Duodenal mucosa (tissue), 2 donors: ENCODE results near the gene LINC00237.

Experiments used
- H3K27ac ChIP-seq: one replicate; pipeline ENCODE4 v1.7.0; 2013; ENCODE audit warnings: low read depth, low read length
- H3K27me3 ChIP-seq, 2 donors: one replicate each; pipeline ENCODE4 v1.7.0; 2013; ENCODE audit warnings: low read length in 2 of 2, control low read depth in 1 of 2; ENCODE audit not compliant: insufficient read depth in 2 of 2, control insufficient read depth in 1 of 2
- H3K36me3 ChIP-seq, 2 donors: one replicate each; pipeline ENCODE4 v1.7.0; 2013; ENCODE audit warnings: low read length in 2 of 2, control low read depth in 1 of 2; ENCODE audit not compliant: insufficient read depth in 2 of 2, control insufficient read depth in 1 of 2
- H3K4me1 ChIP-seq, 2 donors: one replicate each; pipeline ENCODE4 v1.7.0; 2013; ENCODE audit warnings: low read length in 2 of 2, control low read depth in 1 of 2; ENCODE audit not compliant: insufficient read depth in 2 of 2, control insufficient read depth in 1 of 2
- H3K4me3 ChIP-seq, 2 donors: one replicate each; pipeline ENCODE4 v1.7.0; 2013; ENCODE audit warnings: low read length in 2 of 2, low read depth in 1 of 2
- H3K9ac ChIP-seq, 2 donors: one replicate each; pipeline ENCODE4 v1.7.0; 2013; ENCODE audit warnings: low read length in 2 of 2, low read depth in 1 of 2
- H3K9me3 ChIP-seq, 2 donors: one replicate each; pipeline ENCODE4 v1.7.0; 2013; ENCODE audit warnings: low read length in 2 of 2, control low read depth in 1 of 2; ENCODE audit not compliant: control insufficient read depth in 1 of 2

Gene LINC00237

DNA sequence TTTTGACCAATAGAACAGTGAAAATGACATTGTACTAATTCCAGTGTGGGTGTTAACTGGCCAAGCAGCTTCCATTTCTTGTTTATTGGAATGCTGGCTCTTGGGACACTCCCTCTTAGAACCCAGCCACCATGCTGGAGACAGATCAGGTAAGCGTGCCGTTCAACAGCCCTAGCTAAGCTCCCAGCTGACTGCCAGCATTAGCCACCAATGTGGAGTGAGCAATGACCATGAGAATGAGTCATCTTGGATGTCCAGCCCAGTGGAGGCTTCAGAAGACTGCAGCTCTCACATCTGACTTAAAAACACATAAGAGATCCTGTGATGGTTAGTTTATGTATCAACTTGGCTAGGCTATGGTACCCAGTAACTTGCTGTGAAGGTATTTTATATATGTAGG lies 3.0 kb upstream of the LINC00237 start:
- H3K27ac ChIP-seq = no peak overlapping the region
- H3K27me3 ChIP-seq = peaks cover 40 to 56% of the 10 kb centered on the region in 2 donors
- no peak overlapping the region for H3K4me3 ChIP-seq
- H3K36me3 ChIP-seq = no peaks in the 10 kb centered on the region
- H3K4me1 ChIP-seq = peaks cover 0 to 4% of the 10 kb centered on the region in 2 donors
- H3K9ac ChIP-seq = no peak overlapping the region
- no peaks in the 10 kb centered on the region for H3K9me3 ChIP-seq

DNA sequence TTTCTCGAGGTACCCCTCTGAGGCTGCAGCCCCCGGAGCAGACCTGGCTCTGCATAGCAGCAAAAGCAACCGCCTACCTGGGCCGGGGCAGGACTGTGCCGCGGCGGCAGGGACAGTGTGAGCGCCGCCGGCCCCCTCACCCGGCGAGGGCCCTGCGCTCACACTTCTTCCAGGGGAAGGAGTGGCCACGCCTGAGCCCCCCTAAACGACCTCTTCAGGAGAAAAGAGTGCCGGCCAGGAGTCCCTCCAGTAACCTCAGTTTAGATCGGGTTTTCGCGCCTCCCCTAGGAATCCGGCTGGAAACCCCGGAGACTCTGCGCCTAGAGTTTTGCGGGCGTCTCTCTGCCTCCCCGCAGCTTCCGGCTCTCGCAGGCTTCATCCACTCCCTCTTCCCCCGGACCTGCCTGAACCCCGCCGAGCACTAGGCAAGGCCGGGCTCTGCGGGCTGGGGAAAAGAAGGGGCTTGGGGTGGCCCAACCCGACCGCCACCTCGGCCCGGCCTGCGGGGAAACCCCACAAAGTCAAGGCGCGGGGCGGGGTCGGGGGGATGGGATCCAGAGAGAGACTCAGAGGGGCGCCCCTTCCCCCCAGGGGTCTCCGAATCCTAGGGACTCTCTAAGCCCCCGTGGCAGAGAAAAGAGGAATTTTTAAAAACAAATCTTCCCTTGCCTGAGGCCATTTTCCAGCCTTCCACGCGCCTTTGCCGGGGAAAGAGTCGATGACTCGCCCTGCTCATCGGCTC lies 558 bp downstream of the LINC00237 start:
- Histone ChIP-seq H3K9me3 (no peaks in the 10 kb centered on the region), H3K27ac (no peak overlapping the region), H3K27me3 (peaks cover 68 to 84% of the 10 kb centered on the region in 2 donors), H3K9ac (no peak overlapping the region), H3K4me1 (peaks cover 20 to 28% of the 10 kb centered on the region in 2 donors), H3K36me3 (no peaks in the 10 kb centered on the region), H3K4me3 (no peak overlapping the region)

DNA sequence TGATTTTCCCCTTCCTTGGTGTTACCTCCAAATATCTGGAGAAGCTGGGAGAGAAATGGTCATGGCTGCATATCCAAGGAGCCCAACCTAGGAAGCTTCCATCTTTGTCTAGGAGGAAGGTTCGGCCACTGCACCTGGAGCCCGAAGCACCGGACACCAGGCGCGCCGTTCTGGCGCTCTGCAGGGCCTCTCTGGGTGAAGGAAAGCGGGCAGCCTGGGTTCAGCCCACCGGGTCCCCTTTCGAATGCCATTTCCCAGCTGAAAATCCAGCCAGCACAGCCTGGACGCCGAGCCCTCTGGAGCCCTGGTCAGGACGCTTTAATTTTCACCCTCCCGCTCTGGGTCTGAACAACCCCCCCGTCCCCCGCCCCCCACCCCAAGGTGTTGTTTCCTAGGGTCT lies 1.2 kb downstream of the LINC00237 start:
- H3K9me3 ChIP-seq = no peaks in the 10 kb centered on the region
- no peak overlapping the region for H3K9ac ChIP-seq
- H3K27ac ChIP-seq = no peak overlapping the region
- H3K4me1 ChIP-seq = peaks cover 23 to 31% of the 10 kb centered on the region in 2 donors
- H3K36me3 ChIP-seq = no peaks in the 10 kb centered on the region
- H3K4me3 ChIP-seq = no peak overlapping the region
- H3K27me3 ChIP-seq = peaks cover 68 to 90% of the 10 kb centered on the region in 2 donors

DNA sequence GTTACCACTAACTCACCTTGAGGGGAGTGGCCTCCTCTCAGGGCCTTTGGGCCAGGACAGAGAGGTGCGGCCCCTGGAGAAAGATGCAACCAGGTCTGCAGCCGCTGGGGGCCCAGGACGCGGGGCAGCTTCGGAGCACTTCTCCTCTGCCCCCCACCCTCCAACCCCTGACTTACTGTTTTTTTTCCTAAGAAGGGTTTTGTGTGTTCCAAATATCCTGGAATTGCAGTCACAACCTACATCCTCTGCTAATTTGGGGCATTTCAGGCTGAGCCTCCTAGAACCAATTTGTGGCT lies 1.7 kb downstream of the LINC00237 start:
- H3K4me3 ChIP-seq = no peak overlapping the region
- no peaks in the 10 kb centered on the region for H3K36me3 ChIP-seq
- peaks cover 73 to 95% of the 10 kb centered on the region in 2 donors for H3K27me3 ChIP-seq
- no peaks in the 10 kb centered on the region for H3K9me3 ChIP-seq
- H3K4me1 ChIP-seq = peaks cover 23 to 31% of the 10 kb centered on the region in 2 donors
- no peak overlapping the region for H3K27ac ChIP-seq
- H3K9ac ChIP-seq = no peak overlapping the region

DNA sequence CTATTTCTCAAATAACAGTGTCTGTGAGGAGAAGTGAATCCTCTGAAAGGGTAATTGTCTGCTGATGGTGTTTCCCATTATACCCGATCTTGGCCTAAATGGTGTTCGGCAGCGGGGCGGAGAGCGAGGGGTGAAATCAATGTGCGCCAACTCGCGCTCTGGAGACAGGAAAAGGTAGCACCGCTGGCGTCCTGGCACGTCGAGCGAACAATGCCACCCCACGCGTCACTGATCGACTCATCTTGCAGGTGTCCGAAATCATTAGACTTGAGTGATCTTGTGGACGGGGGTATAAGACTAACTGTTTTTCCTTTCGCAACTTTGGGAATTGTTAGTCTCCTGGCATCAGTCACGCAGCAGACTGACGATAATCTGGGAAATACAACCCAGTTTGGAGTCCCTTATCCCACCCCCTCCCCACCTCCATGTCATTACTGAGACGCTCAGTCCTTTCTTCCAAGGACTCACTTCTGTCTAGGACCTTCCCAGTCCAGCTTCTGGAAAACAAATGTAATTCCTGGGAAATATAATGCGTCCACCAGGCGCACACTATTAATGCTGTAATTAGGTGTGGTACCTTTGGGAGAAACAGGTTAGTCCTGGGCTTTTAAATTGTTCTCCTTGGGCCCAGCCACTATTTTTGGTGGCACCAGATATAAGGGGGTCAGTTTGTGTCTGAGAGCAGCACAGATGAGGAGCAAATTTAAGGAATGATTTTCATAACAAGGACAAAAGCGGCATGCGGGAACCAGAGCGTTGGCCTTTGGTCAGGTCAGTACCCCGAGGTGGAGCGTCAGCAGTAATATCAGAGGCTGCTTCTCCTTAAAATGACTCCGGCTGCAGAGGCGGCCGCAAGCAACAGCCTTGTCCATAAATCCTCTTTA lies 2.3 kb downstream of the LINC00237 start:
- H3K9me3 ChIP-seq = no peaks in the 10 kb centered on the region
- no peak overlapping the region for H3K4me3 ChIP-seq
- H3K9ac ChIP-seq = no peak overlapping the region
- no peaks in the 10 kb centered on the region for H3K36me3 ChIP-seq
- H3K4me1 ChIP-seq = peaks cover 23 to 31% of the 10 kb centered on the region in 2 donors
- no peak overlapping the region for H3K27ac ChIP-seq
- H3K27me3 ChIP-seq = peaks cover 73 to 96% of the 10 kb centered on the region in 2 donors

DNA sequence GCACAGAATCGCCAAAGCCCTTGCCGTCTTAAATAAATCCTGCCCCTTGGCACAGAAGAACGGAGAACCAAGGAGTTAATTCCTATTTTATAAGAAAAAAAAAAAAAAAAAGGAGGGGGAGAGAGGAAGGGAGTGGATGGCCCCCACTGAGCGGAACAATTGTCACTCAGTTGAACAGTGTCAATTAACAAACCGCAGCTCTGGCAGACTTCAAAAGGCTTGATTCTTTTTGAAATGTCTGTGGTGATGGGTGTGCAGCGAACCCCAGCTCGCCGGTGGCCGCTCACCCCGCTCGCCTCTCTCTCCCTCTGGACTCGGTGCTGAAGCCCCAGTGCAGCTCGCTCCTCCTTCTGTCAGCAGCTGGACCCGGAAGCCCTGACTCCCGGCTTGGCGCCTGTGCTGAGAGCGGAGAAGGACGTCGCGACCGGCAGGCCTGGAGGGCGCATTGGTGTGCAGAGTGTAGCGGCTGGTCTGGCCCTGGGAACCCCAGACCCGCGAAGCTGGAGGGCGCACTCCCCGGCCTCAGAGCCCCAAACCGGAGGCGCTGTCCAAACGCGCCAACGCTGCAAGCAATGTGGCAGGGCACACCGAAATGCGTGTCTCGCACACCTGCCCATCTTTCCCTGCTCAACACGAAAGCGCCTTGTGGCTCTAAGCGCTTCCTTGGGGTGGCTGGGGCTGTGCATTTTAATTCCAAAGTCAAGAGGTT lies 3.4 kb downstream of the LINC00237 start:
- Histone ChIP-seq H3K4me1 (peaks cover 23 to 31% of the 10 kb centered on the region in 2 donors), H3K9ac (peak overlapping the region in 1 of 2 donors; percentile 52), H3K4me3 (peak overlapping the region; percentile 63 to 78), H3K36me3 (no peaks in the 10 kb centered on the region), H3K27ac (no peak overlapping the region), H3K9me3 (no peaks in the 10 kb centered on the region), H3K27me3 (peaks cover 73 to 98% of the 10 kb centered on the region in 2 donors)

DNA sequence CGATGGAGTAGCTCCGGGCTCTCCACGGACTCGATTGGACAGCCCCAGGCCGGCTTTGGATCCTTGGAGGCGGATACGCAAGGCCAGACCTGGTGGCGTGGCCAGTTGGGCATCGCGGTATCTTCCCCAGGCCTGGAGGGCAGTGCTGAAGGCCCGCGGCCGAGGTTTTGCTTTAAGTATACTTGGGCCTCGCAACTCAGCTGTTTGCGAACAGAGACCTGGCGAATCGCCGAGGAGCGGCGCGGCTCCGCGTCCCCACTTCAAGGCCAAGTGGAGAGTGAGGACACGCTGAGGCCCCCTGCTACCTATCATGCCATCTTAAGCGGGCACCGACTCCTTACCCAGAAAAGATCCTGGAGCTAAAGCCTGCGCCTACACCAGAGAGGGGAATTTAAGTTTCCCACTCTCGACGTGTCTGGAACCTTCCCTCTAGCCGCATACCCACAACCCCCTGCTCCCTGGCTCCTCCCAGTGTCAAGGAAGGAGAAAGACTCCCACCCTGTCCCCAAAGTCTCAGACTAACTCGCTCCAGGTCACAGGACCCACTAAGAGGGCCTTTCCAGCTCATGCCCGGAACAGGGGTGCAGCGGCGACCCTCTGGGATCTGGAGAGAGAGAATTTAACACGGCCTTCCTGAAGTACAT lies 4.1 kb downstream of the LINC00237 start:
- no peaks in the 10 kb centered on the region for H3K9me3 ChIP-seq
- H3K27ac ChIP-seq = no peak overlapping the region
- H3K4me3 ChIP-seq = peak overlapping the region; percentile 63 to 78
- peaks cover 23 to 31% of the 10 kb centered on the region in 2 donors for H3K4me1 ChIP-seq
- no peaks in the 10 kb centered on the region for H3K36me3 ChIP-seq
- H3K9ac ChIP-seq = peak overlapping the region; percentile 20 to 52
- peaks cover 66 to 97% of the 10 kb centered on the region in 2 donors for H3K27me3 ChIP-seq

DNA sequence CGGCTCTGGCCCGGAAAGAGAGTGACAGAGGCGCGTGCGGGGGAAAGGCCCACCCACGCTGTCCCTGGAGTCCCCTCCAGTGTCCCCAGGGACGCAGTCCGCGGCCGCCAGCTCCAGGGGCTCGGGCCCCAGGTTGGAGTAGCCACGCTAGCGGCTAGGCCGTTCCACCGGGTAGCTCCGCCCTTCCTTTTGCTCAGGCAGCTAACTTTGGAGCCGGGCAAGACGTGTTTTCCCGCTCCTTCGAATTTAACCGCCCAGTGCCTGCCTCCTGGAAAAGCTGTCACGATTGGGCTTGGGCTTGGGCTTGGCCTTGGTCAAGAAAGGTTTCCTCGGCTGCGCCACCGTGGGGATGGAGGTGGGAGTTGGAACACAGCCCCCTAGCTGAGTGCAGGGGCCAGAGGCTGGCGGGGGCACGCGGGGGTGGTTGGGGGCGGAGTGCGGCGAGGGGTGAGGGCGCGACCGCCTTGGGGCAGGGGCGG lies 4.7 kb downstream of the LINC00237 start:
- Histone ChIP-seq H3K36me3 (no peaks in the 10 kb centered on the region), H3K4me1 (peaks cover 23 to 31% of the 10 kb centered on the region in 2 donors), H3K9ac (peak overlapping the region; percentile 48 to 55), H3K4me3 (peak overlapping the region; percentile 67 to 80), H3K27me3 (peaks cover 61 to 98% of the 10 kb centered on the region in 2 donors), H3K9me3 (no peaks in the 10 kb centered on the region), H3K27ac (no peak overlapping the region)

DNA sequence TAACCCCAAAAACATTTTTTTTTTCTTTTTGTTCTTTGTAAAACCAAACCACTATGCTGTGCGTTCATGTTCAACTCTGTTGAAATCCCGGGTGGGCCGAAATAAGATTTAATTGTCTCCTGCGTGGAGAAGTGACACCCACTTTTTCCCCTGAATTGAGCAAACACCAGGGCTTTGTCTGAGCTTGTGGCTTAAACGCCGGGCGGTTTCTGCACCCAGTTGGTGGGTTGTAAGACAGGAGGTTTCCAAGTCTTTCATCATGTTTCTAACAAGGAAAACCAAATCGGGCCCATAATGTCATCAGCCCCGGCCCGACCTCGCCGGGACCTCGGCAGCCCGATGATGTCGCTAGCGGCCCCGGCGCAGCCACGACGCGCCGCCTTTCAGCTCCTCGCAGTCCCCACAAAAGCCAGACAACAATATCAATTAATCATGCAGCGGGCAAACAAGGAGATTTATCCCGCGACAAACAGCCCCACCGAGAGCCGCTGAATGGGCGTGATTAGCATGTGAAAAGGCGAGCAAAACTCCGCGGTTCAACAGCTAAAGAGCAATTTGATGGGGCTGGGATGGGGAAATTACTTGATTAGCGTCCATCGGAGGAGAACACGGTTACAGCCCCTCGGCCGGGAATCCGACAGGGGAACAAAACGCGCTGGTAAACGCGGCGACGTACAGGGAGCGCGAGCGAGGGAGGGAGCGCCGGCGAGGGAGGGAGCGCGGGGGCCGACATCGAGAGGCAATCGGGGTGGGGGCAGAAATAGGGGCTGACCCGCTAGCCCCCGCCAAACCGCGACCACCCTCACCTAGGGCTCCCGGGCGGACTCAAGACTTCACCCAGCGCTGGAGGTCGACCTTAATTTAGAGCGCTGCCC lies 5.3 kb downstream of the LINC00237 start:
- H3K4me3 ChIP-seq = peak overlapping the region; percentile 67 to 80
- no peaks in the 10 kb centered on the region for H3K9me3 ChIP-seq
- H3K4me1 ChIP-seq = peaks cover 23 to 31% of the 10 kb centered on the region in 2 donors
- H3K36me3 ChIP-seq = no peaks in the 10 kb centered on the region
- peak overlapping the region; percentile 48 to 55 for H3K9ac ChIP-seq
- no peak overlapping the region for H3K27ac ChIP-seq
- H3K27me3 ChIP-seq = peaks cover 55 to 92% of the 10 kb centered on the region in 2 donors
